ENCODE results near the gene CNPY1.
"Not testable (repeated sequence)": the region's sequence is repeated elsewhere in the genome, so short reads cannot be mapped to it uniquely, and the experiment has no call there.

The CNPY1 gene

DNA sequence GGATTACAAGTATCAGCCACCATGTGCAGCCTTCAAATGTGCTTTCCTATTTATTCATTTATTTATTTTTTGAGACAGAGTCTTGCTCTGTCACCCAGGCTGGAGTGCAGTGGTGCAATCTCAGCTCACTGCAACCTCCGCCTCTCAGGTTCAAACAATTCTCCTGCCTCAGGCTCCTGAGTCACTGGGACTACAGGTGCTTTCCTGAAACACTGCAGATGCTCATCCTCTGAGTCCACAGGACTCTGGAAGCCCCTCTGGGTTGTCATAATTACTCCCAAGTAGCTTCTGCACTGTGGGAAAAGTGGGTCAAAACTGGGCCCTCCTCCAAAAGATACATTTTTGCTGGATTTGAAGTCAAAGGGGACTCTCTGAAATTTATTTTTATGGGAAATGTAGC, at the start of gene CNPY1:
Gene CNPY1, minus strand, starts transcription at position 111 of the 400 bp plus-strand sequence. CDS start 630 bp downstream, outside the sequence.
- not testable (repeated sequence) for FAIRE-seq

DNA sequence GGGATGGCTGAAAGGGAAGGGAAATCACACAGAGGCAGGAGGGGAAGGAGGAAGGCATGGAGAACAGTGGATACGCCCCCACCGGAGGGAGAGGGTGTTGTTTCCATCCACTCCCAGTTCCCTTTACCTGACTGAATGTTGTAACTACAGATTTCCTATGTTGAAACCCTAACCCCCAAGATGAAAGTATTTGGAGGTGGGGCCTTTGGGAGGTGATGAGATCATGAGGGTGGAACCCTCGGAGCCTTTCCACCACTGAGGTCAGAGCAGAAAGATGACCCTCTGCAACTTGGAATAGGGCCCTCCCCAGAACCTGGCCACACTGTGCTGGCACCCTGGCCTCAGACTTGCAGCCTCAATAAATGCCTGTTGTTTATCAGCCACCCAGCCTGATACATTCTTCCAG, 48.6 kb upstream of the CNPY1 start:
- FAIRE-seq, result no peak

DNA sequence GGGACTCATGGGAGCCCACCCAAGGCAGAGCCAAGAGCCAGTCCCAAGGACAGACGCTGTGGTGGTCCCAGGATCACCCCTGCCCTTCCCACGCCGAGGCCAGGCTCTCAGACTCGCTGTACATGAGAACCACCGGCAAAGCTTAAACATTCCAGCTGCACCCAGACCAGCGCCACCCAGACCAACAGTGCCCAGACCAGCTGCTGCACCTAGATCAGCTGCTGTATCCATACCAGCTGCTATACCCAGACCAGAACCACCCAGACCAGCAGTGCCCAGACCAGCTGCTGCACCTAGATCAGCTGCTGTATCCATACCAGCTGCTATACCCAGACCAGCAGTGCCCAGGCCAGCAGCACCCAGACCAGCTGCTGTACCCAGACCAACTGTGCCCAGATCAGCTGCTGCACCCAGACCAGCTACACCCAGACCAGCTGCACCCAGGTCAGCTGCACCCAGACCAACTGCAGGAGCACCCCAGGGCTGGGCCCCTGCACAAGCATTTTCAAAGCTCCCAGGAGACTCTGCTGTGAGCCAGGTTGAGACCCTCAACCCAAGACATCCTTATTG, 47.9 kb upstream of the CNPY1 start:
- no peak for FAIRE-seq

DNA sequence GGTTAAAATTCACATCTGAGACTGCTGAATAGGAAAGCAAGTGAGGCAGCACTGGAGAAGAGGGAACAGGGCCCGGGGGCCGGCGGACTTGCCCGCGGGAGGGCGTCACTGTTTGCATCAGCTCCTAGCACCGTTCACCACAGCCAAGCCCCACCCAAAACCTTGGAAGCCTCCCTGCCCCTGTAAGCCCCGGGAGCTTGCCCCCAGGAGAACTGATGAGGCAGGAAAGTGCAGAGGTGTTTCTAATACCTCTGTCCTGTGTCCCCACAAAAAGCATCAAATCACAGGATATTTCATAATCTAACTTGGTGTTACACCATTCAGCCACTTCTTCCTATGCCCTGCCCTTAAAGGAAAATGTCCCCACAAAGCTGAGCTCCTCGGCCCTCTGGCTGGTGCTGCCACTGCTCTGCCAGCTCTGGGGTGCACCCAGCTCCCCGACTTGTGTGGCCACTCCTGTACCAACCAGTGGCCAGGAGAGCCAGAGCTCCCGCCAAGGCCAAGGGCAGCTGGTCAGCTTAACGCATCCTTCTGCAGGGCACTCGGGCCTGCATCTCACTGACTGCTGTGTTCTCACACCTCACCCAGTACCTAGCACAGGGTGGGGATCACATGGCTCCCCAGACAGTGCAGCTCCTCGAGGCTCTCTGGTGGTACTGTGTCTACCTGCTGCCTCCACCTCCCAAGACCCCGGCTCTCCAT, 47.3 kb upstream of the CNPY1 start:
- FAIRE-seq, result no peak

DNA sequence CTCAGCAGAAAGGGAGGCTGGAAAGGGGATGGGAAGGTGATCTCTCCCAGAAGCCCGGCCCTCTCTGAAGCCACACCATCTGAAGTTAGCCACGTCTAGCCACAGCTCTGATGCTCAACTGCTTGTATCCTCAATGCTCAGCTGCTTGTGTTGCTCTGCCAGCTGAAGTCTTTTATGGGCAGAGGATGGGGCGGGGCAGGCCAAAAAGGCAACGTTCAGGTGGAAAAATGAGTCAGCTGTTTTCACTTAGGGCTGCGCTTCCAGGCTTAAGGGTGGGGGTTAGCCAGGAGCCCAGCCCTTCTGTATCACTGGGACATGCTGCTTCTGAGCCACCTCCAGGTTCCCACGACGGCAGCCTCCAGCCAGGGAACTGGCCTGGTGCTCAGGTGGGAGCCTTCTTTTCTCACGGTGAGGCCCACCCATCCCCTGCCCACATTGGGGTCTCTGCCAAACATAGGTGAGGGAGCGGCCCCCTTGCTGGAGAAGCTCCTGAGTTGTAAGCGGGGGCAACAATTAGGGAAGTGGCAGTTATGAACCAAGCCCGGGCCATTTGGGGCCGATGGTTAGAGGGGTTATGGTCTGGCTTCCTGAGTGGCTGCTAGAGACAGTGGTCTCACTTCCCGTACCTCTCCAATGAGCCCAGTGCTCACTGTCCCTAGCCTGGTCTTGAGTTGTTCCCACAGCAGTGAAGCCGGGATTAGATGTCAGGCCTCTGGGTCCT, 44.9 kb upstream of the CNPY1 start:
- FAIRE-seq, result no peak

DNA sequence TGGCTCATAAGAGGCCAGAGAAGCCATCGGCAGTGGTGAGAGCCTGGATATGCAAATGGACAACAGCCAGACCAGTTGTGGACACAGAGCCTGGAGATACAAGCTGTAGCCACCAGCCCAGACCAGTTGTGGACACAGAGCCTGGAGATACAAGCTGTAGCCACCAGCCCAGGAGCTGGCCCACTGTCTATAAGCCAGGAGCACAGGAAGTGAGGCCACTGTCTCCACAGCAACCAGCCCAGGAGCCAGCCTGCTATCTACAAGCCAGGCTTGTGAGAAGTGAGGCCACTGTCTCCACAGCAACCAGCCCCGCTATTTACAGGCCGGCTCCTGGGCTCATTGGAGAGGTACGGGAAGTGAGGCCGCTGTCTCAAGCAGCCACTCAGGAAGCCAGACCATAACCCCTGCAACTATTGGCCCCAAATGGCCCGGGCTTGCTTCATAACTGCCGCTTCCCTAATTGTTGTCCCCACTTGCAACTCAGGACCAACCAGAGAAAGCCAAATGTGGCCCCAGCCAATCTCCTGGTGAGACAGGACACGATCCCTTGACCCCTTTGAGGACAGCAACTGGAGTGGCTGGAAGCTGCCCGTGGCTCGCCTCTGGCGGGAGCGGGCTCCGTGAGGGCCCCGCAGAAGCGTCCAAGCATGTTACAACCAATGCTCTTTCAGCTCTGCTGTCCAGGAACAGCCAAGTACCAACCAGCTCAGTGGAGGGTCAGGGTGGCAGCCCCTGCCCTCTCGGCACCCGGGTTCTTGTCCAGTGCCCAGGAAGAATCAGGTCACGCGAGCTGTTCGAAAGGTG, 44.1 kb upstream of the CNPY1 start:
- FAIRE-seq, result peak; percentile 80

DNA sequence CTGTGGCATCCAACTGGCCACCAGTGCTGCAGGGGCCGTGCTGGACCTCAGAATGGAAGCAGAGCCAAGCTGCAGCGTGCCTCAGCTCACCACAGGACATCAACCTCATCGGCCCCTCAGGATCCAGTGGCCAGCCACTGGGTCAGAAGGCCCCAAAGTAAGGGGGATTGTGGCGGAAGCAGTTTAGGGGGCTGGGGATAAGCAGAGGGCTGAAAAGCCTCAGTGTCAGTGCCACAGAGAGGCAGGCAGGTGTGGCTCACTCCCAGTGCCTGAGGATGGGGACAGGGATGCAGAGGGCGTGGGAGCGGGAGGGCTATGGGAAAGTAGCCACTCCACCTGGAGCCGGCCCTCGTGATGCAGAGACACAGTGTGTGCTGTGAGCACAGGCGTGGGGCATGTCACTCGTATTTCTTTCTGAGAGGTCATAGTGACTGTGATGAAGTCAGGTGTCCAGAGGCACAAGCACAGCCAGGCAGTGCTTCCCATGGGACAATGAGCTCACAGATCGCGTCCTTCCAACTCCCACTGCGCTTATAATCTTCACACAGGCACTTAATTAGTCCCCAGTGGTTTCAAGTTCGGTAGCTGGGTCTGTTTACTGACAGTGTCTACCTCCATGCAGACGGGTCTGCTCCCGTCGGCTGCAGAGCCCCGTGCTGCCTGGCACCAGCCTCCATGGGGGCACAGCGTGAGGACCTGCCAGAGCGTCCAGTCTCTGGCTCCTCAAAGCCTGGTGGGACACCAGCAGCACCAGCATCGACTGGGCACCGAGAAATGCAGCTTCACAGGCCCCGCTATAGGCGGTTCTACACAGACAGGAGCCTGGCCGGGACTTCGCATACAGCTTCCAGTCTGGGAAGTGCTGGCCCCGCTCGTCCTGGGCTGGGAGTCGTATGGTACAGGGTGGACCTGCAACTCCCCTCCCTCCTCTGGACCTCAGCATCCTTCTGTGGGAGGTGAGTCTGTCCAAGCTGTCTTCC, 42.9 kb upstream of the CNPY1 start:
- no peak for FAIRE-seq

DNA sequence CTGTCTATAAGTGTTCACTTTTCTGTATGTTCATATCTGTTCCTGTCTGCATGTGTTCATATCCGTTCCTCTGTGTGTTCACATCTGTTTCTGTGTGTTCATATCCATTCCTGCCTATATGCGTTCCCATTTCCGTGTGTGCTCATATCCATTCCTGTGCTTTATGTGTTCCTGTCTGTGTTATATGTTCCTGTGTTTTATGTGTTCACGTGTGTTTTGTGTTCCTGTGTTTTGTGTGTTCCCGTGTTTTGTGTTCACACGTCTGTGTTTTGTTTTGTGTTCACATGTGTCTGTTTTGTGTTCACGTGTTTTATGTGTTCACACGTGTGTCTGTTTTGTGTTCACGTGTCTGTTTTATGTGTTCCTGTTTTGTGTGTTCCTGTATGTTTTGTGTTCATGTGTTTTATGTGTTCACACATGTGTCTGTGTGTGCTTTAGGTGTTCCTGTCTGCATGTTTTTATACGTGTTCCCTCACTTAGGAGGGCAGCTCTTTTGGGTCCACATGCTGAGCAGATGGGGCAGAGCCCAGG, 42.2 kb upstream of the CNPY1 start:
- FAIRE-seq, result no peak

DNA sequence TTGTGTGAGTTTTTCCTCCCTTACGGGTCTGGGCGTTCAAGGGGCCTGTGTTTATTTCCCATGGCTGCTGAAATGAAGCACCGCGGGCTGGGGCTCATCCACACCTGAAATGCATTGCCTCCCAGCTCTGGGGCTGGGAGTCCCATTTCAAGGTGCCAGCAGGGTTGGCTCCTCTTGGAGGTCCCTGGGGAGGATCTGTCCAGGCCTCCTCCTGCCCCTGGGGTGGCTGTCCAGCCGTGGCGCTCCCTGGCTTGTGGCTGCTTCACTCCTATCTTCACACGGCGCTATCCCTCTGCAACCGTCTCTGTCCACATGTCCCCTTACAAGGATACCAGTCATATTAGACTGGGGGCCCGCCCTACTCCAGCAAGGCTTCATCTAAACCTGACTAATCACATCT, 41.1 kb upstream of the CNPY1 start:
- FAIRE-seq, result no peak

DNA sequence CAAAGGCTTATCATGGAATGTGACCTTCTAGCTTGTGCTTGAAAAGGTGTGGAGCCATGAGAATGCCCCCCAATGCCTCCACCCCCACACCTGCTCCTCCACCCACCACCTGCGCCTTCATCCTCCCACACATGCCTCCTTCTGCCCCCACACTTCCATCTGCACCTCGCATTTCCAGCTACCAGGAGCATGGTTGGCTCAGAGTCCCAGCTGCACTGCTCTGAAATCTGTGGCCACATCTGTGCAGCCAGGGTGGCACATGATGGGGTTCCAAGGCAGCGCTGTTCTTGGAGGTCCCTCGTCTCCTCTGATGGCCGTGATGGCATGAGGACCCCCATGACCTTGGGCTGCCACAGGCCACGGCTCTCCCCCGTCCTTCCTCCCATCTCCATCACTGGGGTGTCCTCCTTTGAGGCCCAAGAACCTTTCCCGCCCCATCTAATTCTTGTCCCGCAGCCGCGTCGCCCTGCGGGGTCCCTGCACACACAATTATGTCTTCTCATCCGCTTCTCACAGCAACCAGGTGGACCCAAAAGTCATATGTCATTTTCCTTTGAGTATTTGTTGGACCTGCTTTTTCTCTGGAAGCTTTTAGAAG, 40.6 kb upstream of the CNPY1 start:
- no peak for FAIRE-seq

DNA sequence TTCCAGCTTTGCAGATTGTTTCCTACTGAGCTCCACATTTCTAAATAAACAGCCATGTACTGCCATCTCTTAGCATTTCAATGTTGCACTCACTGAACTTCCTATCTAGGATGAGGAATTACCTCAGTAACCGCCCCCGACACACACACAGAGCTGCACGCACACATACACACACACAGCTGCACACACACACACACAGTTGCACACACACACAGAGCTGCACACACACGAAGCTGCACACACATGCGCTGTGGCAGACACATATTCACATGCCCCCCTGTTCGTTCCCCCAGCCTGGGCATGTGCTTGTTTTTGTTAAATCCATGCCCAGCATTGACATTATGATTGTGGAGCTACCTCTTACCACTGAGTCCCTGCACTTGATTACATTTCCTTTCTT, 39.6 kb upstream of the CNPY1 start:
- no peak for FAIRE-seq

DNA sequence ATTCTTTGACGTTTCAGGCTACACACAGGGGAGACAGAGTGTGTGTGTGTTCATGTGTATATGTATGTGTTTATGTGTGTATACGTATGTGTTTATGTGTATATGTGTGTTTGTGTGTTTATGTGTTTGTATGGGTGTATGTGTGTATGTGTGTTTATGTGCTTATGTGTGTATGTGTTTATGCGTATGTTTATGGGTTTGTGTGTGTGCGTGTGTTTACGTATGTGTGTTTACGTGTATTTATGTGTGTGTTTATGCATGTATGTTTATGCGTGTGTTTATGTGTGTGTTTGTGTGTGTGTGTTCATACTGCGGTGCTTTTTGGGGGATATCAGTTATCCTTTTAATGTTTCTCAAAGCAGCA, 39.2 kb upstream of the CNPY1 start:
- no peak for FAIRE-seq

DNA sequence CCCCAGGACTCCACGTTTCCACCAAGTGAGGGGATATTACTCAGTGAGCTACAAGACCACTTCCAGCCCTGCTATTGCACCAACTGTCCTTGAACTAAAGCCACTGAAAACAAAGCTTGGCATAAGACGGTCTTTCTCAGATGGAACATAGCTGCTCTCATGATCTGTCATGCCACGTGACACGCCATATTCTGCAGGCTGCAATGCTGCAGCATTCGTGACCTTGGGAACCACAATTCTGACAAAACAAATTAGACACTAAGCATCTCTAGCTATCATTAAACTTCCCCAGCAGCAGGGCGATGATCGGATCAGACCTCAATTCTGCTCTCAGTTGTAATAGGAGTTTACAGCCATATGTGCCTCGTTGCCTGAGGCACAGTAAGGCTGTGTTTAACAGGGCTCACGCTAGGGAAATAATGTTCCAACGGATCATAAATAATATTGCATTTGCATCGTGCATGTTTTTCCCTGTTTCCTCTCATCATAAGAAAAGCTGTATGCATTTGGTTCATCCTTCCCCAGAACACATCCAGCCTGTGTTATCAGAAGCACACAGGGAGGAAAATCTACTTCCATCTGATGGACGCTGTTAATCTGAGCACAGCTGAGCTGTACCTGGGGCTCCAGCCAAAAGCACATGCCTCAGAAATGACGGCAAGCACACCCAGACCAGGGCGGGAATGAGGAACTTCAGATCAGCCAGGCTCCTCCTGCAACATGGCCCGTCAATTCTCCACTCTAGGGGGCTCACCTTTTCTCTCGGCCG, 38.6 kb upstream of the CNPY1 start:
- FAIRE-seq, result no peak

DNA sequence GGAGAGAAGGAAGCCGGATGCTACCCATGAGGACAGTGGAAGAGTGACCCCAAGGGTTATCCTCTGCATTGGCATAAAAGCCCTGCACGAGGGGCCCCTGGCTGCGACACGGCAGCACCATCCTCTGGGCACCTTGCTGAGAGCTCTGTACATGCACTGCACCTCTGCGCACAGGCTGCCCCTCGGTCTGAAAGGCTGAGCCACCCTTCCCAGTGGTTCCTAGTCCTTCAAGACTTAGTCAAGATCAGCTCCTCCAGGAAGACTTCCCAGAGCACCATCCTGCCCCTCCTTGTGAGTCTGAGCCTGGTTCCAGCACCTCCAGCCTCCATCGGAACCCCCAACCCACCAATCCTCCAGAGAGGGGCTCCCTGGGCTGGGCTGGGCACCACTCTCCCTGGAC, 37.9 kb upstream of the CNPY1 start:
- FAIRE-seq, result no peak

DNA sequence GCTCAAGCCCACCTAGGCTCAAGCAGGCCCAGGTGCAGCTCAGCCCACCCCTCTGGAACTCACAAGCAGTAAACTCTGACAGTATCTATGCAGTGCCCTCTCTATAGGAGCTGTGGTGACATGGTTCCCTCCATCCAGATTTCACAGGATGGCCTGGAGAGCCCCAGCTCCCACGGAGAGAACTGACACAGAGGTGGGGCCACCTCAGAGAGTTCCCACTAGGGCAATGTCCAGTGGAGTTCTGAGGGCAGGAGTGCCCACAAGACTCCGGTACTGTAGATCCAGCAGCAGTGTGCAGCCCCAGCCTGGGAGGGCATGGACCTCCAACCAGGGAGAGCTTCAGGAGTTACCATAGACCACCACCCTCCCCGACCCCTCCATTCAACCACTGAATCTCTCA, 37.3 kb upstream of the CNPY1 start:
- FAIRE-seq, result no peak

DNA sequence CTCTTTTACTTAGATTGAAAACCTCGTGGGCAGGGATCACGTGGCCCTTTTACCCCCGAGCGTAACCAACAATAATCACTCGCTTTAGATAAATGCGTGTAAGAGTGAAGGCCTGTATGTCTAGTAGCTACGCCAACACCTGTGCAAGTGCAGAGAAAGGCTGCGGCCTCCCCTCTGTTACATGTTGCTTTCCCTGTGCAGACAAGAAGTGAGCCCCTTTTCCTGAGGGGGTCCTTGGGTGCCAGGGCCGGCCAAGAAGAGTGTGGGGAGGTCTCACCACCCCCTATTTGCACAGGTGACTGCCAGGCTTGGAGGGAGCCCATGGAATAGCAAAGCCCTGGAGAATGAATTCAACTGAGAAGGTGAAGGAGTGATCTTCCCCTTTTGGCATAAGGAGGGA, 35.6 kb upstream of the CNPY1 start:
- FAIRE-seq, result no peak

DNA sequence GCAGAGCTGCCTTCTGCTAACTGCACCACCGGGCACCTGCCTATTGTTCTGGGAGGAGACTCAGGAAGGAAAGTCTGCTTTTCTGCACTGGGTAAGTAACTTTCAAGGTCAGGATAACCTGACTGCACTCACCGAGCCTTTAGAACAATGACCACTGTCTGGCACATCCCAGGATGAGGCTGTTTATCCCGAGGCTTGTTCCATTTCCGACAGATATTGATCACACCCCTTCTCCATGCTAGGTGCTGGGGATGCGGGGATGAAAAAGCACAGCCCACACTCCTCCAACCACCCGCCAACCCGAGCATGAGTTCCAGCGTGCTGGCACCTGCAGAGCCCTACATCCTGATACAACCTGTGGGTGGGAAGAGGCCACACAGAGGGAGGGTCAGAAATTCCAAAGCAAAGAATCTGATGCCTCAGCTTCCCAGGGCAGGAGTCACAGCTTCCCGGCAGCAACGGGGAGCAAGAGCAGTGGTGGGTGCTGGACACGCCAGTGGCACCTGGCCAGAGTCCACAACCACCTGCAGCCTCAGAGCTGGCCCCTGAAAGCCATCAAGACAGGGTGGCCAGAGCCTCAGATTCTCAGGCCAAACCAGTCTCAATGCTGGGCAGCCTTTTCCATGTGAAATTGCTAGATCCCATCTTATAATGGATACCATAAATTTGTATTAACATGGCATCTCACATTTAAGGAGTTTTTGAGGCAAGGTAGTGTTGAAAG, 34.9 kb upstream of the CNPY1 start:
- FAIRE-seq, result no peak

DNA sequence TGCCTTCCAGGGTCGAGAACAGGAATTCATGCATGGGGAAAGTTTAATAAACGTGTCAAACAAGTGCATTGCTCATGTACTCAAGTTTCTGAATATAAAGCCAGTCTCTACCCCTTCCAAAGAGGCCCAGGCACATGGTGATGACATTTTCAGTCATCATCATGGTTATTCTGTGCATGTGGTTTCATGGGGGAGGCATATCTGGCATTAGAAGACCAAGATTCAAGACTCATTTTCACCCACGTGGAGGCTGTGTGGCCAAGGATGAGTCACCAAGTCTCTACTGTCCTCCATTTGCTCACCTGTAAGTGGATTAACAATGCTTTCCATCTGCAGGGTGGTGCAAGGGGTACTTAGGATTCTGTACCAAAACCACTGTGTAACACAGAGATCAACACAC, 34.0 kb upstream of the CNPY1 start:
- FAIRE-seq, result no peak

DNA sequence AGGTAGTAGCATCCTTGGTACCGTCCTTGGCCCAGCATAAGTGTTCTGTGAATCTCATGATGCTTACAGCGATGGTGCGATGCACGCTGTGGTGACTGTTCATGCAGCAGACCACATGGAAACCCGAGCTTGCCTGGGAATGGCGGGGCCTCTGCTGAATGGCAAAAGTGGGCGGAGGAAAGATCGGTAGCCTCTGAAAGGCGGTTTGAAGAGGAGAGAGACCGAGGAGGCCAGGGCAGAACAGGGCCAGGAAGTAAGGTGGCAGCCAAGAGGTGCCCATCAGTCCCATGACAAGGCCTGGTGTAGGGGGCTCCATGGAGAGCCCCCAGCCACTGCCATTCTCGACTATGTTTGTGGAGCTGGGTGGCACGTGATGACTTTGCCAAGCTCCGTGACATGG, 33.2 kb upstream of the CNPY1 start:
- FAIRE-seq, result no peak

DNA sequence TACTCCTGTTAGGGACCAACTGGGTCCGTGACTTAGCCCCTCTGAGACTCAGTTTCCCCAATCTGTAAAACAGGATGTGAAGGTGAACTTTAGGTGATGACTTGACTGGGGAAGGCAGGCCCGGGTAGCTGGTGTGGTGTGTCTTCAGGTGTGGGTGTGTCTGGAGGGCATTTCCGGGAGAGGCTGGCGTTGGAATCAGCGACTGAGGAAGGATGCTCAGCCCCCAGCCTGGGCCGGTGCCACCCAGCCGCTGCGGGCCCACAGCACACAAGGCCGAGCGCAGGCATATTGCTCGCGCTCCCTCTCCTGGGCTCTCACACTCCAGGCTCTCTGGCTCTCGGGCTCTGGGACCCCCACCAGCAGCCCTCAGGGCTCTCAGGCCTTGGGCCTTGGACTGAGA, 31.7 kb upstream of the CNPY1 start:
- FAIRE-seq, result no peak
